ENCODE measurements around the gene ARHGEF9. TPM values are rescaled to one million over a fixed set of nuclear protein-coding genes. Genes with fewer than 3 reads are reported as not detected.

Gene ARHGEF9
- total RNA-seq, 4 donors from 2014 or later: 24.7 to 39.6 (median 30.3) TPM

- Histone ChIP-seq H3K9me3 (no peaks in the 10 kb centered on the region), H3K27me3 (no peaks in the 10 kb centered on the region), H3K4me1 (no peaks in the 10 kb centered on the region), H3K4me3 (no peak overlapping the region), H3K27ac (no peak overlapping the region), H3K36me3 (peaks cover 0 to 22% (median 0%) of the 10 kb centered on the region in 3 donors)
- no peak for TF ChIP-seq POLR2A (IDR thresholded peaks at IDR 0.05)
- no peak for TF ChIP-seq CTCF (IDR thresholded peaks at IDR 0.05)
- no peak for DNase-seq
Observed at GRCh38 chrX:63673896-63674295, 111.1 kb downstream of the ARHGEF9 start.

- H3K27me3 ChIP-seq: no peaks in the 10 kb centered on the region
- DNase-seq: no peak
- TF ChIP-seq POLR2A (IDR thresholded peaks at IDR 0.05): no peak
- TF ChIP-seq CTCF (IDR thresholded peaks at IDR 0.05): no peak
- H3K27ac ChIP-seq: no peak overlapping the region
- H3K36me3 ChIP-seq: peaks cover 0 to 4% (median 0%) of the 10 kb centered on the region in 3 donors
- H3K4me1 ChIP-seq: no peaks in the 10 kb centered on the region
- no peak overlapping the region for H3K4me3 ChIP-seq
- H3K9me3 ChIP-seq: no peaks in the 10 kb centered on the region
Observed at GRCh38 chrX:63664741-63665140, 120.3 kb downstream of the ARHGEF9 start.

- H3K36me3 ChIP-seq: peaks cover 0 to 4% (median 0%) of the 10 kb centered on the region in 3 donors
- DNase-seq: no peak
- TF ChIP-seq POLR2A (IDR thresholded peaks at IDR 0.05): no peak
- no peaks in the 10 kb centered on the region for H3K27me3 ChIP-seq
- H3K4me3 ChIP-seq: no peak overlapping the region
- no peaks in the 10 kb centered on the region for H3K4me1 ChIP-seq
- no peak overlapping the region for H3K27ac ChIP-seq
- H3K9me3 ChIP-seq: no peaks in the 10 kb centered on the region
Observed at GRCh38 chrX:63664083-63664482, 120.9 kb downstream of the ARHGEF9 start.

- H3K4me1 ChIP-seq: no peaks in the 10 kb centered on the region
- H3K27me3 ChIP-seq: no peaks in the 10 kb centered on the region
- H3K4me3 ChIP-seq: no peak overlapping the region
- DNase-seq: no peak
- TF ChIP-seq CTCF (IDR thresholded peaks at IDR 0.05) (no peak), POLR2A (IDR thresholded peaks at IDR 0.05) (no peak)
- no peak overlapping the region for H3K27ac ChIP-seq
- peaks cover 0 to 4% (median 0%) of the 10 kb centered on the region in 3 donors for H3K36me3 ChIP-seq
- H3K9me3 ChIP-seq: no peaks in the 10 kb centered on the region
Observed at GRCh38 chrX:63661676-63662075, 123.3 kb downstream of the ARHGEF9 start.

GRCh38 chrX:63658920-63659319, 126.1 kb downstream of the ARHGEF9 start:
- H3K4me3 ChIP-seq: no peak overlapping the region
- no peaks in the 10 kb centered on the region for H3K27me3 ChIP-seq
- H3K9me3 ChIP-seq: no peaks in the 10 kb centered on the region
- H3K27ac ChIP-seq: no peak overlapping the region
- TF ChIP-seq POLR2A (IDR thresholded peaks at IDR 0.05) (no peak), CTCF (IDR thresholded peaks at IDR 0.05) (no peak)
- DNase-seq: no peak
- no peaks in the 10 kb centered on the region for H3K36me3 ChIP-seq
- H3K4me1 ChIP-seq: no peaks in the 10 kb centered on the region

- DNase-seq: peak in 2 of 3 donors; percentile 16 to 45
- Histone ChIP-seq H3K27me3 (no peaks in the 10 kb centered on the region), H3K36me3 (no peaks in the 10 kb centered on the region), H3K4me3 (no peak overlapping the region), H3K4me1 (no peaks in the 10 kb centered on the region), H3K27ac (no peak overlapping the region), H3K9me3 (no peaks in the 10 kb centered on the region)
- no peak for TF ChIP-seq POLR2A (IDR thresholded peaks at IDR 0.05)
- TF ChIP-seq CTCF (IDR thresholded peaks at IDR 0.05): no peak
Observed at GRCh38 chrX:63657821-63658220, 127.2 kb downstream of the ARHGEF9 start.
